ENCODE data around the gene ADCY1.

ADCY1 gene

GRCh38 chr7:45681596-45682357 is 107.6 kb downstream of the ADCY1 start:
- DNase-seq: no peak

GRCh38 chr7:45682358-45682735 is 108.2 kb downstream of the ADCY1 start:
- DNase-seq: no peak

GRCh38 chr7:45682836-45683555 is 108.8 kb downstream of the ADCY1 start:
- DNase-seq: no peak

DNA sequence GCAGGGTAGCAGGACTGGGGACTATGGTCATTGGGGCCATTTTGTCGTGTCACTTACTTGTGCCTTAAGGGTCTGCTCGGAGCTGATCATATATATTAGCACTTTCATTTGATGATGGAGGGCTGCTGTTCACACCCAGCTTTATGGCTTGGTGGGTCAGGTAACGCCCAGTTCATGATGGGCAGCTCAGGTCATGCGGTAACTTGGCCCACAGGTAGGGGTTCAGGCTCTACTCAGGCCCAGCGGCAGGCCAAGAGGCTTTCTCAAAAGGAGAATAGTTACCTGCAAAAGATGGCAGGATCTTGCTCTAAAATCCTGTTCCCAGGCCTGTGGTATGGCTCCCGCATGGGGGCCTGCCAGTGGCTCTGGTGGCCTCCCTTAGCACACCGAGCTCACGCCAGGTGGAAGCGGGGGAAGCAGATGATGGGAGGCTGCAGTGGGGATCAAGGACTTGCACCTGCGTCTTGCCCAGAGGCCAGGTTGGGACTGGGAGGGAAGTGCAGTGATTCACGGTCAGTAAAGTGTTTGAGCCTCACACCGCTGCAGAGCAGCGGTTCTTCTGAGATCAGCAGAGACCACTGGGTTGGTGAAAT is 109.5 kb downstream of the ADCY1 start:
- DNase-seq: no peak

GRCh38 chr7:45684910-45685618 is 110.9 kb downstream of the ADCY1 start:
- DNase-seq: no peak

- no peak for DNase-seq
Observed at GRCh38 chr7:45685619-45686240, 111.6 kb downstream of the ADCY1 start.

DNA sequence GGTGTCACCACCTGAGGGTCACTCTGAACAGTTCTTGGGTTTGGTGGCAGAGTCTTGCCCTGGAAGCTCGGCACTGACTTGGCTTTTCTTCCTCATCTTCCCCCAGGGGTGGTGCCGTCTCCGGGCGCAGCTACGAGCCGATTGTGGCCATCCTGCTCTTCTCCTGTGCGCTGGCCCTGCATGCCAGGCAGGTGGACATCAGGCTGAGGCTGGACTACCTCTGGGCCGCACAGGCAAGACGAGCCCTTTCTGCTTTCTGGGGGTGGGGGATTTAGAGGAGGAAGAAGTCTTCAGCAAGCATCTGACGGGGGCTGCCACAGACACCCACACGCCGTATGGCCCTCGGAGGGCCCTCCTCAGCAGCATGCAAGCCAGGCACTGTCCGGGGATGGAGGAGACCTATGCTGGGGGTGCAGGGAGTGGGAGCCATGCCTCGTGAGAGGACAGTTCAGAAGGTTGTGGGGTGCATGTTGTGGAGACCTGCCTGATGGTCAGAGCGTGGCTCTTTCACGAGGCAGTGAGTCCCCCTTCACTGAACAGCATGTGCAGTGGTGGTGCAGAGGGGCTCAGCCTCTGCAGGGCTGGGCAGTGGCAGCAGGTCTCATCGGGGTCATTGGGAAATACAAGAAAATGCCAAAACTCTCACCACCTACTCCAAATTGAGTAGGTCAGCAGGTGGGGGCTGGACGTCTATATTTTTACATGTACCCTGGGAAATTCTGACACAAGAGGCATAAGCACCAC is 112.4 kb downstream of the ADCY1 start:
- no peak for DNase-seq

DNA sequence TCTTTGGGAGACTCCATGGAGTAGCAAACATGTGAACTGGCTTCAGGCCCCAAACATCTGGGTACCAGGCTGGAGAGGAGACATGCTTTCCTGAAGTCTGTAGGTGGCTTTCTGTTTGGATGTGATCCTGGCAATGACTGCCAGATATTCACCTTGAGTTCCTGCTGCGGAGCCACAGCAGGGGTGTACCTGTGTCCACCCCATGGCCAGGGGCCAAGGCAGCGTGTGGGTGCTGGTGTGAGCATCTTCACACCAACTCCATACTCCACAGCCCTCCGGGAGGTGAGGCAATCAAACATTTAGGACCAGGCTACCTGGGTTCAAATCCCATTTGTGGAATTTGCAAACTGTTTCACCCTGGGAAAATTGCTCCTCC is 113.0 kb downstream of the ADCY1 start:
- DNase-seq: no peak

GRCh38 chr7:45687721-45688120 is 113.6 kb downstream of the ADCY1 start:
- DNase-seq: no peak

DNA sequence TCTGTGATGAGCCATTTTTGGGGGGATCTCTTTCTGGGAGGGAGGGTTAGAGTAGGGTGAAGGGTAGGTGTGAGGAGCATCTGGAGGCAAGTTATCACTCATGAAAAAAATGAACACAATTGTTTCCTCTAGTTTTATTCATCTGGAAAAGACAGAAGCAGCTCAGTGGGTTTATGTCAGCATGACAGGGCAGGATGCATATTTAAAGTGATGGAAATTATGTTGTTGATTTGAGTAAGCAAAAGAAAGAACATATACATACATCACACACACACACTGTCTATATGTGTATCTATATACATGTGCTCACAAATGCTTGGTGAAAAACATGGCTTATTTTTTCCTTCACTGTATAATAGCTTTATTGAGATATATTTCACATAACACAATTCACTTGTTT is 114.2 kb downstream of the ADCY1 start:
- no peak for DNase-seq

GRCh38 chr7:45689011-45689796 is 115.0 kb downstream of the ADCY1 start:
- DNase-seq: no peak

DNA sequence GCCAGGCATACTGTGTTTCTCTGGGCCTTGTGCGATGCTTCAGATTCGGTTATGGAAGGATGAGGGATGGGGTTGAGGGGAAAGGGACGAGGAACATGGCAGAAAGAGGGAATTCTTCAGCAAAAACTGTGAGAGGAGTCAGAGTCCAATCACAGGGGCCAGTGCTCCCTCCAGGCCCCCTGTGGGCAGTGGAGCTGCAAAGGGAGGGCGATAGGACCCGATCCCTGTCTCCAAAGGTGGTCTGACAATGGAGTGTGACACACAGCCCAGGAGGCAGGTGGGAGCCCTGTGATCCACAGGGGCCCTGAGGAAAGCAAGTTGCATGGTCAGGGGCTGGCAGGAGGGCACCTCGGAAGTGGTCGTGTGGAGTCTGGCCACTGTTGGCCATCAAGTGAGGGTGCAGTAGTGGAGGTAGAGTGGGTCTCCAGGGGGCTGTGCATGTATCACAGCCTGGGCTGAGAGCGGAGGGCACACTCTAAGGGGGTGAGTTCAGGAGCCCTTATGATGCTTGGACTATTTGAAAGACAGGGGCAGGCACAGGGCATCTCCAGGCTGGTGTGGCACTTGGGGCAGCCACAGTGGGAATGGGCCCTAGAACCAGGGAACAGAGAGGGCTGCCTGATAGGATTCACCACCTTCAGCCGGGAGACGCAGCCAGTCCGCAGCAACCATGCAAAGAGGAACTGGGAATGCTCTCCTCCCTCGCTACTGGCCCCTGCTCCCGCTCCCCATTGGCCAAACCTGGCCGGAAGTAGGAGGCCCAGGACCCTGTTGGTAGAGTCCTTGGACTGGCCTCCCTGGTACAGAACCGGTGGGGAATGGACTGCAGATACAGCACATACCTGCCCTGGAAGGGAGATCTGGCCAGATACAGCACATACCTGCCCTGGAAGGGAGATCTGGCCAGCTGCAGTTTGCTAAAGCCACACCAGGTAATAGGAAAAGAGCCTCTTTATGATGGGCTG is 115.9 kb downstream of the ADCY1 start:
- DNase-seq: no peak

- DNase-seq: no peak
Observed at GRCh38 chr7:45690762-45691150, 116.6 kb downstream of the ADCY1 start.

DNA sequence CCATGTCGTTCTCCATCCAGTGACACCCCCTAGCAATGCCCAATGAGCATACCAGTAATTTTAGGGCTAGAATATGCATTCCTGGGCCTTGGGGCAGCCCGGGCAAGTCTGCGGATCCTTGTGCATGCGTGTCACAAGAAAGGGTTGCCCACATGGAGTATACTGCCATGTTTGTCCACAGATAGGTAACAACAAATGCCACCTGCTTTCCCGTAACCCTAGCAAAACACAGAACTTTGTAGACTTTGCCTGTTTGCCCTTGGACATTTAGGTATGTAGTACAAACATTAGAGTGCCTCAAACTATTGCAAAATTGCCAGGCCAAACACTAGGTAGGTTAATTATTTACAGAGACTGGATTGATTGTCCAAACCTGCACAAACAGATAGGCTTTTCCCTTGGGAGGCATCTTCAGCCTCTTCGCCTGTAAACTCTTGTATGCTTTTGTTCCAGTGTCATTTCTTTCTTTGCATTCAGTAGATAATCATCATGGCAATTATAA is 117.0 kb downstream of the ADCY1 start:
- no peak for DNase-seq

DNA sequence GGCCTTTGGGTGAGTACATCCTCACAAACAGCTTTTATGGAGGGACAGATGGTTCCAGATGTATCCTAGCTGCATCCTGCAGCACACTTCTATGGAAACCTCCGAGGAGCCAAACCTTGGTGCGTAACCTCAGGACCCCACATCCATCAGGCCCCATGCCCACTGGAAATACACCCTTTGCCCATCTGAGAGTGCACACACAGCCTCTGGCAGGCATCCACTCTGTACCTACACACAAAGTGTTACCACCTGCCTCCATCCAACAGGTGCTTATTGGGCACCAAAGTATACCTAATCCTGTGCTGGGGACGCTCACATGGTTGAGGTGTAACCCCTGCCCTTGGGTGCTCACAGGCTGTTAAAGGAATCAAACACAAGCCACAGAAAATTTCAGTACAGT is 117.9 kb downstream of the ADCY1 start:
- no peak for DNase-seq

DNA sequence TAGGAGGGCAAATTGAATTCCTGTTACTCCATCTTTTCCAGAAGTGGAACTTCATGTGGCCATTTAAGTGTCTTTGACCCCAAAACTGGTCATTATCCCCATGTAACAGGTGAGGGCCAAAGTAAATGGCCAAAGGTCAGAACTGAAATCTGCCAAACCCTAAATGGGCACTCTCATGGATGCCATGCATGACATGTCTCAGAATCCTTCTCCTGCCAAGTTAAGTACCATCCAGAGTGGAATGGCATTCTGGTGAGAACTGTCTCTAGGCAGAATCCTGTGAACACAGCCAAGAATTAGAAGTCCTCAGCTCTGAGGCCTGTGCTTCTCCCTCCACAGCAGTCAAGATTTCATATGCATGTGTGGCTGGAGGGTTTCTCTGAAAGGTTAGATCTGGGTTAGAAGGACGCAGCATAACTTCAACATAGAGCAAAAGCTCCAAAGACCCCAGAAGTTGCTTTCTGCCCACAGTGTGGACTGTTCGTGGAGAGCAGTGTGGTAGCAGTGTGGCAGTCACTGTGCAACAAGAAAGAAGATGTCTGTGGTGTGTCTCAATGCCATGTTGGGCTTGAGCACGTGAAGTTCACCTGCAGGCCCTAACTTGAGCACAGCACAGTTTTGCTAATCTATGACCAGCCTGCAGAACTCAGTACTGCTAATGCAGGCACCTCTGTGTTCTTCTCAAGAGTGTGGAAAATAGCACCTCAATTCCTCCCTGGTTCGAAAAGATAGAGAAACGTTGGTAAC is 121.3 kb downstream of the ADCY1 start:
- DNase-seq: no peak

- DNase-seq: no peak
Observed at GRCh38 chr7:45696476-45696875, 122.3 kb downstream of the ADCY1 start.

GRCh38 chr7:45697576-45698136 is 123.5 kb downstream of the ADCY1 start:
- no peak for DNase-seq
